Raji (cell line): ENCODE measurements around the gene SMPD3.

Source experiments
- POLR2A ChIP-seq: IDR thresholded peaks from 2 replicates; pipeline ENCODE4 v1.6.1; 2011; ENCODE audit warnings: low read depth, low read length, control low read depth; ENCODE audit not compliant: insufficient read depth

Gene SMPD3

GRCh38 chr16:68479271-68479670 lies 31.0 kb upstream of the SMPD3 start:
- TF ChIP-seq POLR2A: no peak

GRCh38 chr16:68478526-68479250 lies 30.4 kb upstream of the SMPD3 start:
- TF ChIP-seq POLR2A: no peak

GRCh38 chr16:68475071-68475470 lies 26.8 kb upstream of the SMPD3 start:
- no peak for TF ChIP-seq POLR2A

GRCh38 chr16:68473358-68474070 lies 25.2 kb upstream of the SMPD3 start:
- TF ChIP-seq POLR2A: no peak

- TF ChIP-seq POLR2A: no peak
Observed at GRCh38 chr16:68472581-68472980, 24.3 kb upstream of the SMPD3 start.

- no peak for TF ChIP-seq POLR2A
Observed at GRCh38 chr16:68470461-68471150, 22.3 kb upstream of the SMPD3 start.

- TF ChIP-seq POLR2A: no peak
Observed at GRCh38 chr16:68469796-68470460, 21.6 kb upstream of the SMPD3 start.

GRCh38 chr16:68468842-68469241 lies 20.5 kb upstream of the SMPD3 start:
- TF ChIP-seq POLR2A: no peak

- TF ChIP-seq POLR2A: no peak
Observed at GRCh38 chr16:68466174-68466573, 17.9 kb upstream of the SMPD3 start.

GRCh38 chr16:68463904-68464303 lies 15.6 kb upstream of the SMPD3 start:
- TF ChIP-seq POLR2A: no peak

GRCh38 chr16:68460067-68460466 lies 11.8 kb upstream of the SMPD3 start:
- TF ChIP-seq POLR2A: no peak

GRCh38 chr16:68459457-68459856 lies 11.1 kb upstream of the SMPD3 start:
- no peak for TF ChIP-seq POLR2A

- TF ChIP-seq POLR2A: no peak
Observed at GRCh38 chr16:68458551-68458950, 10.2 kb upstream of the SMPD3 start.

GRCh38 chr16:68458101-68458500 lies 9.8 kb upstream of the SMPD3 start:
- TF ChIP-seq POLR2A: no peak

GRCh38 chr16:68455631-68456030 lies 7.3 kb upstream of the SMPD3 start:
- no peak for TF ChIP-seq POLR2A
